AML-193 (cell line): ENCODE data around the gene CISTR.
A peak's percentile ranks its signal among the peaks of the same experiment; 100 is the strongest.
"Not testable (repeated sequence)": the region's sequence is repeated elsewhere in the genome, so short reads cannot be mapped to it uniquely, and the experiment has no call there.

ENCODE experiments used
- DNase-seq, 2 experiments: peaks; one replicate each; lab custom pipeline; 2025; lab: John Stamatoyannopoulos, UW

CISTR gene

DNA sequence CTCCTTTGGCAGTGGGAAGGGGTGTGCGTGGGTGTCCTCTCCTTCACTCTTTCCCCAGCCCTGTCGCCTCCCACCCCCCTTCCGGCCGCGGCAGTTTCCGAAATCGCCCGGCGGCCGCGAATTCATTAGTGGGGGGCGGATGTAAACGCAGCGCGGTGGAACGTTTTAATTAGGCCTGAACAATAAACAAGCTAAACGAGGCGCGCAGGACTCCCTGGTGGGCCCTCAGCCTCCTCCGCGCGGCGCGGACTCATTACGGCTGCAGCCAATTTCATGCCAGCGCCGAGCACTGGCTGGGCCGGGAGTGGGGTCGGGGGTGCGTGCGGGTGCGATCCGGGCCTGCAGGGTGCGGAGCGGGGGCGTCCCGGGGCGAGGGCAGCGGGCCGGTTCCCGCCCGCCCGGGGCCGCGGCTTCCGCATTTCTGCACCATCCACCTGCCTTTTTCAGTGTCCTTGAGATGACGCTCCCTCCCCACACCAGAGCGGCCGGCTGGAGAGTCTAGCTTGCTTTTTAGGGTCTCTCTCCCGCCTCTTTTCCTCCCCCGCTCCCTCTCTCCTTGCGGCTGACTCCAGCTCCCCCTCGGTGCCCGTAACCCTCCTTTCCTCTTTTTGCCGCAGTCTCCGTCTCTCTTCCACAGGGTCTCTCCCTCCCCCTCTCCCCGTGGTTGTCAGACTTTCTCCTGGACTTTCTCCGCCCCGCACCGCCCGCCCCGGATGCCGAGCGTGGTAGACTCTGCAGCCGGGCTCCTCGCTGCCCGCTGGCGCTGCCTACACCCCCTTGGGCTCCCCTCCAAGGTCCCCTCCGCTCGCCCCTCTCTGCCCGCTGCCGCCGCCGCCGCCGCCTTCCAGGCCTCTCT, at the start of gene CISTR:
Gene CISTR (minus strand): TSS at position 644 of the 856 bp plus-strand sequence.
- DNase-seq, result peak; percentile 23 to 34

DNA sequence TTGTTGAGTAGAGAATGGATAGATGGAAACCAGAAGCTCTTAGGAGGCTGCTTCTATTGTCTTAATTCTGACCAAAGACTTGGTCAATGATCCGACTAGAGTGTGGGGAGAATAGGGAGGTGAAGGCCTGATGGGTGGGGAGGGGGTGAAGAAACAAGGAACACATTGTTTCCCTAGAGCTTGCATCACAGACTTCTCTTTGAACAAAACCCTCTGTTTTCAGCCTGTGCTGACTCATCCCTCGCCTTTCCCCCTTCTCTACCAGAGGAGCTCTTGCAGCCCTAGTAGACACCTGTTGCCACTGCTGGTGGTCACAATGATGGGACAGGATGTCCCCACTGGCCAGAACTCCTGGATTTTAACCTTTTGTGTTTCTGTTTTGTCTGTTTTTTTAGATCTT, 46.8 kb upstream of the CISTR start:
- peak; percentile 54 to 55 for DNase-seq

DNA sequence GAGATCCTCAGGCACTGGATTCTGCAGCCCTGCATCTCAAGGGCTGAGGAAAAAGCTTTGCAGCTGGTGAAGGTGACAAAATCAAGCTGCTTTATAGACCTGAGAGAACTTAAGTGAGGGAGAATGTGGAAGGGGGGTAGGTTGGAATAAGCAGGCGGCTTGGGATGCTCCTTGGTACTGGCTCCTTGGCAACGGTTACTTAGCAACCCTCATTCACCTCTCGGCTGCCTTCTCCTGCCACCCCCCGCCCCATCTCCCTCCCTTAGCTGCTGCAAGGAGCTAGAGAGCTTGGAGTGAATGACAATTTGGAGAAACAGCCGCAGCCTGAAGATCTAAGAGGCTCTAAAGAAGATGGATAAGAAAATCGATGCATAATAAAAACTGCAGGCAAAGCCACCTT, 44.1 kb upstream of the CISTR start:
- DNase-seq, result no peak

DNA sequence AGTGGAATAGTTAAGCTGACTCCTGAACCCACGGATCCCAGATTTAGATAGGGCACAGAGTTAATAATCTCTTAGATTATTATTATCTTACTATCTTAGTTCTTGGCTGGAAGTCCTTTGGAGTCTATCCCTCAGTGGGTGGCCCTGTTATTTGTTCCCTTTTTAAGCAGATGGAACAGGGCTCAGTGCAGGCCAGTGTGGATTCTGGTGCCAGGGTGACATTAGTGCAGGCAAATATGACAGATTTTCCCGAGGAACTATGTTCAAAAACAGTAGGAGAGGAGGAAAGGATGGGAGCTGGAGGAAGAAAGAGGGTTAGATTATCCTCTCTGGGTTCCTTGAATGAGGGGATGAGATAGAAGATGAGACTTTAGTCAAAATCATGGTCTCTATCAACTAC, 41.4 kb upstream of the CISTR start:
- DNase-seq, result no peak

DNA sequence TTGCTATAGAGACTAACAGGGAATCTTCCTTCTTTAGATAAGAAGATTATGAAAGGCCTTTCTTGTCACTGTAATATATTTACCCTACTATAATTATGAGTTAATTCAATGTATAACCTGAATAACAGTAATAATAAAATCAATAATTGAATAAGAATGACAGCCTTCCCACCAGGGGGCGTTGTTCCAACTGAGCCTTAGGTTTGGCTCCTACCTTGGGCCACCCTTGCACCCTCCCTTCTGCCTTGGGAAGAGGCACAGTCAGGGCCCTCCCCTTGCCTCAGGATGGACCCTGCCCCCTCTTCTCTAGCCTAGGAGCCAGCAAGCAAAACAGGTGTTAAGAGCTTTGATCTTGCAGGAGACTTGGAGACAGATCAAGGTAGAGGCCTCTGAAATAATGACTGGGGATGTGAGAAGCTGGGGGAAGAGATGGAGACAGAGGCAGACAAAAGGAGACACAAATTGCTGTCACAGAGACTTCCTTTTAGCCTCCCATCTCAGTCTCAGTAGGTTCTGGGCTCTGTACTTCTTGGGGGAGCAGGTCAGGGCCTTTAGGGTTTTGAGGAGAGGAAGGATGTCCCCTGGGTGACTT, 40.1 kb upstream of the CISTR start:
- DNase-seq, result peak; percentile 29 to 49

DNA sequence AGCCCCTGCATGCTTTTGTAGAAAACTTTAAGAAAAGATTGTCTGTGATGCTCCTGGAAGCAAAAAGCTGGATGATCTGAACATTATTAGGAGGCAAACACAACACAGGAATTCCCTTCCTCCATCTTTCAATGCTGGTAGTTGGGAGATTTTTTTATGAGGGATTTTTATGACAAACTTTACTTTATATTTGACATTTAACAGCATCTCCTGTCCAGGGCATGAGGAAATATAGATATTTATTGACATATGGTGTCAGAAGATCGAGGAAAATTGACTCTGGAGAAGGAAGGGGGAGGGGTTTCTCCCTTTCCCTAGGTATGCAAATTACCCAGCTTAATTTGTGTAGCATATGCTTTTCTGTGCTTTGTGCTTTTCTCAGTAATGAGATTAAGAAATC, 37.8 kb upstream of the CISTR start:
- DNase-seq, result no peak

DNA sequence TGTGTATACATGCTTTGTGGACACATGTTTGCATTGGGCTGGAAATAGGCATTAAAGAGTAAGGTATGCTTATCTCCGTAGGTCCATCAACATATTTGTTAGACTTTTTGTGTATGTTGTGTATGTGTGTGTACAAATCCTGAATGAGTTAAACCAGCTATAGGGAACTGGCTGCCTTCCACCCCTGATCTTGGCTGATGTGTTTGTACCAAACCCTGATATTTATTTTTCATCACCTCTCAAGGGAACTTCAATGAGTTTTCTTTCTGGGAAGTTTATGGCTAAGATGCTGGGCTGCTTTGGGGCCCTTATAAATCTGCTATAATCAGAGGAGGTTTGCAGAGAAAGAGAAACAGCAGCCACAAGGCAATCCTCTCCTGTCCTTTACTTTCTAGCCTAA, 37.1 kb upstream of the CISTR start:
- DNase-seq, result no peak

DNA sequence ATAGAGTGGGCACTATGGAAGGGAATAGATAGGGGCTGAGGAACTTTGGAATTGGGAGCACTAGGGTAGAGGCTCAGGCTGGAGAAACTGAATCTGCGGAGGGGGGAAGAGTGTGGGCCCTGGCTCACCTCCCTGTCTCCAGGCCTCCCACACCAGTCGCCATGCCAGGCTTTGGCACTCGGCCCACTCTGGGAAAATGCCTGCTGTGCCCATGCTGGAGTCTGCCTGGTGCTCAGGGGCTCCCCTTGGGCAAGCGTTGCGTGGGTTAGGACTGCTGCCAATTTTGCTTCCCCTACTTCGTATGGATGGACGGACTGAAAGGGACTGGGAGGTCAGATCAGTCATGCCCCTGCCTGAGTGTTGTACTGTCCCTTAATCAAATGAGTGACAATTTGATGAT, 34.6 kb upstream of the CISTR start:
- DNase-seq, result no peak

DNA sequence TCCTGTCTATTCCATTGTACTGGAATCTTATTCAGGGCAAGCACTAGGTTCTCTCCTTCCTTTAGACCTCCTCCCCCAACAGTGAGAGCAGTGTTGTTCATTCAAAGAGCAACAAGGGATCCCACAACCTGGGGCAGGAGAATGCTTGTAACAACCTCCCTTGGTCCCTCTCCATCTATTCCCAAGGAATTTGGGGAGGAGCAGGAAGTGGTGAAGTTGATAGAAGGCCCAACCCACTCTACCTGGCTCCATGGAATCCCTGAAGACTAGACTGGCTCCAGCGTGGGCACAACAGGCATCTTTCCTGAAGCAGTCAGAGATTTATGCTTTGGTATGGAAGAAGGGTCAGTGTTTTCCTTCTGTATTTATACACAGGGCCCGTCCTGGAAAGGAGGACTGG, 33.4 kb upstream of the CISTR start:
- no peak for DNase-seq

DNA sequence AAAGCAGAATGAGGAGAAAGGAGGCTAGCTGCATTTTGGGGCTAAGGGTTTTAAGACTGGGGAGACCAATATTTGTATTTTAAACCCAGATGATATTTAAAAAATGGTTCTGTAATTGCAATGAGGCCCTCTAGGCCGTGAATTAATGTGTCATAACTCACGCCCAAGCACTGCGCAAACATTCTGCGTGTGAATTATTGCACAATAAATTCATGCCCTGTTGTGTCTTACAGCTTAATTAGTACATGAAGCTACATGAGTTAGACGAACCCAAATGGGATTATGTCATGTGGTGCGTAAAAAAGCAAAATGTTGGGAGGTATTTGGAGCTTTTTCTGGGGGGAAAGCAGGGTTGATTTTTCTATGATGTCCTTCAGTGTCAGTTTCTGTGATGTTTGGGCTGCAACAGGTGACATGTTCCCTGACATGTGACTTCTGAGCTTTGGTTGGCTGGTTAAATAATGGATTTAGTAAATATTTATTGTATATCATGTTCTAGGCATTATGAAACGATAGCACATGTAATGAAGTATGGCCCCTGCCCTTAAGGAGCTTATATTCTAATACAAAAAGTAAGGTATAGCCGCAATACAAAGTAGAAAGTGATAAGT, 30.4 kb upstream of the CISTR start:
- no peak for DNase-seq

DNA sequence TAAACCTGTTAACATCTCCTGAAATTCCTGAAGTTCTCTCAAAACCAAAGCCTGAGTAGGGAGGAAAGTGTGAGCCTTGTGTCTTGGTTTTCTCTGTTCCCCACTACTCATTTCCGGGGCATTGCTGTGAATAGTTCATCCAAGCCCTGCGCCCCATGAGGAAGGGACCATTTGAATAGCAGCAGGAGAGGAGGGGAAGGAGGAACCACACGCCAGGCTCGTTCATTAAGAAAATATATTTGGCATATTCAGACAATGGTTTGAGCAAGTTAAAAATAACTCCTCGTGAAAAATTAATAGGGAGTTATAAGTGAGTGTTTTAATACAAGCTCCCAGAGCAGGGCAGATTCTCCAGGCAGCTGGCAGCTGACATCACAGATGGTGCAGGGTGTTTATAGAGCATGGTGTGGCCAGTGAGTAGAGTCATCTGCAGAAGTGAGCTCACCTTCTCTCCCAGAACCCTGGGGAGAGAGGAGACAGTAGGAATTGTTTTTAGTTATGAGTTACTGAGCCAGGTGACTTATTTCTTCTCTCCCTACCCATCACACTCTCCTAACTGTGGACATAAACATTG, 29.5 kb upstream of the CISTR start:
- DNase-seq, result no peak

DNA sequence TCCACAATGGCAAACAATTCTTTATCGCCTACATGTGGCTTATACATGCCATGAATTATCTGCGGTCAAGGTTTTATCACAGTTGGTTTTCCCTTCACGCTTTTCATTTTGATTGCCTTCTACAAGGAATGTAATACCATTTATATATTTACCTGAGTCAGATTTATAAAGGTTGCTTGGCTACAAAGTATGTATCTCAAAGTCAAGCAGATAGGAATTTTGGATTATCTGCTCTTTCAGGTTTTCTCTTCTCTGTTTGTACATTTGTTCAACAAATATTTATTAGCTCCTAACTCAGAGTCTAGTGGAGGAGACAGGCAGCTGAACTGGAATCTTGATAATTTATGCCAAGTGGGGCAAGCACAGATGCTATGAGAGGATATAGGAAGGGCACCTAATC, 28.5 kb upstream of the CISTR start:
- no peak for DNase-seq

DNA sequence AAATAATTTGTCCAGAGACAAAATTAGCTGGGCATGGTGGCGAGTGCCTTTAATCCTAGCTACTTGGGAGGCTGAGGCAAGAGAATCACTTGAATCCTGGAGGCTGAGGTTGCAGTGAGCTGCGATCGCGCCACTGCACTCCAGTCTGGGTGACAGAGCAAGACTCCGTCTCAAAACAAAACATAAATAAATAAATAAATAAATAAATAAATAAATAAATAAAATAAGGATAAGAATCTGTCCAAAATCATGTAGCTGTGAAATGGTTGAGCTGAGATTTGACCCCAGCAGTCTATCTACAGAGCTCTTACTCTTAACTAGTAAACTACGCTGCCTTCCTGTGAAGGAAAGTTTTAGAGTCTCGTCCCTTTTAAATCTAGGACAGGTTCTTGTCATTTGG, 27.9 kb upstream of the CISTR start:
- not testable (repeated sequence) for DNase-seq

DNA sequence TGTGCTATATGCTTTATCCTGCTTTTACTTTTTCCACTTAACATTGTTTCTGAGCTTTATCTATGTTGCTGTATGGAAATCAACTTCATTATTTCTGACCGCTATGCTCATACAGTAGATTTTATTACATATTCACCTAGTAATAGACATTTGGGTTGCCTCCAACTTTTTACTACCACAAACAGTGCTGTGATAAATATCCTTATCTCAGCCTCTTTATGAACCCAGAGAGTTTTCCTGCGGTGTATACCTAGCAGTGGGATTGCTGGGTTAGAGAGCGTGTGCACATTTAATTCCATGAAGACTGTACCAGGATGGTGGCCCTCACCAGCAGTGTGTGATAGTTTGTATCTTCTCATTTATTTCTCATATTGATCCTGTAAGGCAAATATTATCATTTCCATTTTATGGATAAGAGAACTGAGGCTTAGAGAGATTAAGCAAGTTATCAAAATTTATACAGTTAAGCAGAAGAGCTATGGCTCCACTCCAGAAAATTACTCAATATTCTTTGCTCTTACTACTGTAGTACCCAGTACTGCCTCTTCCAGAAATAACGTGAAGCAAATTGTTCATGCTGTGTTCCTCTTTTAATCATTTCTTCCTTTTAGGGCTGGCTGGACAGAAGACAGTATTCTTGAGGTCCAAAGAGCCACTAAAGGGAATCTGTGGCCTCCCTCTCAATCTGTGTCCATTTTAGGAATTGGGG, 26.3 kb upstream of the CISTR start:
- DNase-seq, result peak; percentile 58 to 75

DNA sequence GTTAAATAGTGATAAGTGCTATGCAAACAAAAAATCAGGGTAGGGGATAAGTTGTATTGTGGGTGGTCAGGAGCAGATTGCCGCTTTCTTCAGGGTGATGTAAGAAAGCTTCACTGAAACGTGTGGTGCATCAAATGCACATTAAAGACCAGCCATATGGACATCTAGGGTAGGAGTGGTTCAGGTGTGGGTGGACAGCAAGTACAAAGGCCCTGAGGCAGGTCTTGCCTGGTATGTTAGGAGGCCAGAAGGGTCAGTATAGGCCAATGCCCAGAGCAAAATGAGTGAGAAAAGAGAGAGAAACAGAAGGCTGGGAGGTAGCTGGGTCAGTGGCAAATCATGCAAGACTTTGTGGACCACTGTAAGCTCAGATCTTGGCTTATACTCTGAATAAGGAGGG, 25.6 kb upstream of the CISTR start:
- DNase-seq, result no peak

DNA sequence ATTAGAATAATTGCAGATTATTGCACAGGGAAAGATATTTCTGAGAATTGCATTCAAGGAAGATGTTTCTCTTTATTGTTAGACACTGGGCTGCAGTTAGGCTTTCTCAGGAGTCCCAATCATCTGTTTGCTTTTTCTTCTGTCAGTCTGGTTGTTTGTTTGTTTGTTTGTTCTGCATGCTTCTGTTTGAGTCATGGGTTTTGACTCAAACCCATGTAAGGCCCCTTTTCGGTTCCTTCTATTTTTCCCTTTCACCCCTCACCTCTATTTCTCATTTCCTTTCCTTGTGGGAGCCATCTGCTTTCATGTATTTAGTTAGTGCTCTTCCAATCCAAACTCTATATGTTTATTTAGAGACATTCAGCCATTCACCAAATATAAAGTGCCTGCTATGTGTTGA, 25.1 kb upstream of the CISTR start:
- DNase-seq, result no peak

DNA sequence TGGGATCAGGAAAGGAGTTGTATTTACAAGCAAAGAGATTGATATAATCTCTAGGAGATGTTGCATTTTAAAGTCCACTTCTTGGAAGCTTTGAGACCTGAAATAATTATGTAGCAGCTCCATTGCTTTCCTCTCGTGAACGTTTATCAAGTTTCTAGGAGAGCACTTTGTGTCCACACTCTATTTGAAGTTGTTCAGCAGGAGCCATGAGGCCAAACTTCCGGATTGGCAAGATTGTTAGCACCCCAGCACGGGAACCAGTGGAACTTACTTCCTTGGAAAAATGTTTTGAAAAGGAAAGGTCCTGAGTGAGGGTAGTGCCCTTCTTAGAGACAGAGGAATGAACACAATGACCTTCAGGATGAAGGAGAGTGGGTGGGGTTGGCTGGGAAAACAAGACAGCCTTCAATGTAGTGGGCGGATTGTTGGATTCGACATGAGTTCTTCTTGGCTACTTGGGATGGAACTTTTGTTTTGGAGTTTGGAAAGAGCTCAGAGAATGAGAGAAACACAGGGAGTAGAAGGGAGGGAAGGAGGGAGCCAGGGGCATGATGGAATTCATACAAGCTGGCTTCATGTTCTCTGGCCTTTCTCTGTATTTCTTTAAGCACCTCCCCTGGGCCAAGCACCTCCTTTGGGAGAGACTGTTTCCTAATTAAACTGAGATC, 23.8 kb upstream of the CISTR start:
- no peak for DNase-seq

DNA sequence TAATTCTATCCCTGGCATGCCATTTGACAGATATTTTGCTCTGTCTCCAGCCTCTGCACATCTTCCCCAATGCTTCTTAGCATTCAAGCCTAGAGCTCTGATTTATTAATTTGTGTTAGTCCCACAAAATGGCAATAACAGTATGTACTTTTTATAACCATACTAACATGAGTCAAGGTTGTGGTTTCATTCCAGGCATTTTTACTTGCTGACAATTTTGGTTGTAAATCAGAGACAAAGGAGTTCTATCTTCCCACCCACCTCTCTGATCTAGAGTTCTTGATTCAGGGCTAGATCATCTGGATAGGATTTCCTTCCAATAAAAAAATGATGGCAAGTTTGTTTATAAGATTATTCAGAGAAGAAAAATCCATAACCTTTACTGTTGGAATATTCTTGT, 18.5 kb upstream of the CISTR start:
- DNase-seq, result no peak

DNA sequence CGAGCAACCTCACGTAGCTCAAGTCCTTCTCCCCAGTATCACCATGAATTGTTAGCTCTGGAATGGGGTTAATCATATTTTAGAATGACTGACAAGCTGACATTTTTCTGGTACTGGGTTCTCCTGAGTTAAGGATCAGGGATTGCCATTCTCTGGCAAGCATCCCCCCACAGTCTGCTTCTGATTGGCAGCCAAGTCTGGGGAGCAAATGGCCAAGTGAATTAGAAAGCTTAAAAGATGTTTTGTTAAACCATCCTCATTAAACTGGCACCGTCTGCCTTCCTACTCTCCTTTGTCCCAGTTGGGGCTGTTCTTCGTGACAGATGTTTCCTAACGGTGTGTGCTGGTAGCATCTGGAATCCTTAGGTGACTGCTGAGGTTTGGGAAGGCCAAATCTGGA, 17.2 kb upstream of the CISTR start:
- DNase-seq, result no peak

DNA sequence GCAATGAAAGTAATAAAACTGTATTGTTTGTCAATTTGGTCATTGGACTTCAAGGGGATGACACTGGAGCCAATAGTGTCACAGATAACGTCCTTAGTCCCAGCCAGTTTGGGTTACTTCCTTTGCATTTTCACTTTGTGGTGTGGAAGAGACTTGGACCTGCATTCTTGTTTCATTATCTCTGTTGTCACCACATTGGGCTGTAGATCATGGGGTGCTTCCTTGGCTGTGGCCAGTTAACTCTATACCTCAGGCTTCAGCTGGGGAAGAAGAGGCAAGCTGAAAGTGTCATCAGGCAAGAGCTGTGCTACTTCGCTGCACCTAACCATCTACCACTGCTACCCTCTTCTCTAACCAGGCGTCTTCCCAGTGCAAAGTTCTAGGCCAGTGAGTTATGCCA, 15.1 kb upstream of the CISTR start:
- DNase-seq, result no peak

DNA sequence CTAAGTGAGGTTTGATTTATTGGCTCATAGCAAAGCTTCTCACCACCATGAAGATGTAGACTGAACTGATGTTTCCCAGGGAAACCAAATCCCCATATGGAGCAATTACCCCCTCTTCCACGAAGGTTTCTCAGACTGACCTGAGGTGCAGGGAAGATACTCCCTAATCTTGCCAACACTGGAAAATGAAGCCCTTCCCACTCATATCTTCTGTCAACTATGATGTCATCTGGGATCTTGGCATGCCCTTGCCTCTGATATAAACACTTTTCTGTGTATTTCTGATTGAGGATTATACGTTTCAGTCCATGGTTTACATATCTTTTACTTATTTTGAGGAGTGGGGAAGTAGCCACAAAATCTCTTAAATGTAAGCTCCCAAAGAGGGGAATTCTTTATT, 14.1 kb upstream of the CISTR start:
- DNase-seq, result no peak

DNA sequence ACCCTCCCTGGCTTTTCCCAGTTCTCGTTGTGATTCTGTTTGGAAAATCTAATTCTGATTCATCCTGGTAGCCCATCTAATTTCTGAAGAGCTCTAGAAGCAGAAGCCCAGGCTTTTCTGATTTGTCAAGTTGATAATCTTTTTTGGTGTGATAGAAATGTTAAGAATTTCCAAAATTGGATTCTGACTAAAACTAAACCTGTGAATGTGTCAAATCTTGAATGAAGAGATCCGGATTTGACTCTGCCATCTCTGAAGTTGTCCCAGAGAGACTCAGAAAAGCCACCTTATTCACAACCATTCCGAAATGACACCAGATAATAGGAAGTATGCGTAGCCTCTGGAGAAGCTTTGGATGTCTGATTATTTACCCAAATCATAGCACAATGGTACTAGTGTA, 12.8 kb upstream of the CISTR start:
- no peak for DNase-seq
